Inflammatory macrophage treated with lipopolysaccharide for 4 hours (primary cell): Measurements from ENCODE around the gene POLR2E.
"Not testable (repeated sequence)": the region's sequence is repeated elsewhere in the genome, so short reads cannot be mapped to it uniquely, and the experiment has no call there.

Source experiments
- DNase-seq: peaks from one replicate; pipeline ENCODE4 v3.0.0-alpha.2; 2020

Gene POLR2E

GRCh38 chr19:1094978-1095701, at the start of gene POLR2E:
Gene POLR2E, minus strand, starts transcription at chr19:1095375. Its CDS starts 60 bp downstream, at chr19:1095315.
- peak; percentile 98 for DNase-seq

DNA sequence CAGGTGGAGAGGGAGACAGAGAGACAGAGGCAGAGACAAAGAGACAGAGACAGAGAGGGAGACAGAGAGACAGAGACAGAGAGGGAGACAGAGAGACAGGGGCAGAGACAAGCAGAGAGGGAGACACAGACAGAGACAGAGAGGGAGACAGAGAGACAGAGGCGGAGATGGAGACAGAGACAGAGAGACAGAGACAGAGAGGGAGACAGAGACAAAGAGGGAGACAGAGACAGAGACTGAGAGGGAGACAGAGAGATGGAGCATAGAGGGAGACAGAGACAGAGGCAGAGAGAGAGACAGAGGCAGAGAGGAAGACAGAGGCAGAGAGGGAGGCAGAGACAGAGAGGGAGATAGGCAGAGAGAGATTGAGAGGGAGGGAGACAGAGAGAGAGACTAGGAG, 49.6 kb upstream of the POLR2E start:
- no peak for DNase-seq

- DNase-seq = no peak
These were observed 48.7 kb upstream of the POLR2E start for GRCh38 chr19:1143828-1144399.

DNA sequence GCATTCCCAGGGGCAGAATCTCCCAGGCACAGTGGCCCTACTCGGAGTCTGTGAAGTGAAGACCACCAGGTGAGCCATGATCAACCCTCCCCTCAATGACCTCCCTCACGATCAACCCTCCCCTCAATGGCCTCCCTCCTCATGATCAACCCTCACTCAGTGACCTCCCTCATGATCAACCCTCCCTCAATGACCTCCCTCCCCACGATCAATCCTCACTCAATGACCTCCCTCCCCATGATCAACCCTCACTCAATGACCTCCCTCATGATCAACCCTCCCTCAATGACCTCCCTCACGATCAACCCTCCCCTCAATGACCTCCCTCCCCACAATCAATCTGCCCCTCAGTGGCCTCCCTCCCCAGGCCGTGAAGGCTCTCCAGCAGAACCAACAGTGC, 46.8 kb upstream of the POLR2E start:
- no peak for DNase-seq

DNA sequence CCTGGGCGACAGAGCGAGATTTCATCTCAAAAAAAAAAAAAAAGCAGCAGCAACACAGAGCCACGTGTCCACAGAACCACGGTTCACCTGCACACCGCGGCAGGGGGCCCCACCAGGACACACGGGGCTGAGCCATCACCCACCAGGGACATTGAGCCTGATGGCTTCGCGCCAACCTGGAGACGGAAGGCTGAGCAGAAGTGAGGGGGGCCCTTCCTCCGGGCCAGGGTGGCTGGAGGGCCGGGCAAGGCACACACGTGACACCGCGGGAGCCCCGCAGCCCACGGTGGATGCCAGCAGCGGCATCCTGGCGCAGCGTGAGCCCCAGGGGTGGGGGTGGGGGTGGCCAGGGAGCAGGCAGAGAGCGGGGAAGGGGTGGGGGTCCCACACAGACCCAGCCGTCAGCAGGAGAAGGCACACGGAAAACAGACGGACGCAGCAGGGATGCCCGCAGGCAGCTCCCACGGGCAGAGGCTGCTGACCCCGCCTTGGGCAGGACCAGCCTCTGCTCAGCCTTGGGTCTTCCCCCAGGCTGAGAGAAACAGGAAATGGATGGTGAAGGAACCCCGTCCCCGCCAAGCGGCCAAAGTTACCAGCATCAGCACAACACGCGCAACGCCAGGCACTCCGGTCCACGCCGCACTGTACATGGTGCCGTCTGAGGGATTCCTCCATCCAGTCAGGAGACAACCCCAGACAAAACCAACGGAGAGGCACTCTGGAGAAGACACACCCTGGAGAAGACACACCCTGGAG, 45.3 kb upstream of the POLR2E start:
- no peak for DNase-seq

GRCh38 chr19:1139126-1139525, 44.0 kb upstream of the POLR2E start:
- no peak for DNase-seq

- no peak for DNase-seq
These were observed 42.9 kb upstream of the POLR2E start for GRCh38 chr19:1138121-1138520.

GRCh38 chr19:1136621-1137317, 41.6 kb upstream of the POLR2E start:
- DNase-seq = no peak

DNA sequence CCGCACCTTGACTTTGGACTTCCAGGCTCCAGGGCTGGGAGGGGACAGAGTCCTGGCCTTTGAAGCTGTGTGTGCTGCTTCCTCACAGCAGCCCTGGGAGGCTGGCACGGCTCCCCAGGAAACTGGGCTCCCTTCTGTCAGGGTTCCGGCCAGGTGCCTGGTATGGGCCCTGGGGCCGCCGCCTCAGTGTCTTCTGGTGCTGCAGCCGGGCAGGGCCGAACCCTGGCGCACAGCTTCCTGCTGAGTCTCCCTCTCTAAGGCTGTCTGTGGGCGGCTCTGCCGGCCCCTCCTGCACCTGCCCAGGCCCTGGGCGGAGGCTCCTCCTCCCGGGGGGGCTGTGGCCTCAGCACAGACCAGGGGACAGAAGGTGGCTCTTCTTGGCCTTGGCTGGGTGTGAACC, 41.0 kb upstream of the POLR2E start:
- DNase-seq = no peak

GRCh38 chr19:1135454-1135853, 40.3 kb upstream of the POLR2E start:
- DNase-seq = no peak

GRCh38 chr19:1134431-1134830, 39.3 kb upstream of the POLR2E start:
- DNase-seq = no peak

- DNase-seq = peak; percentile 26
These were observed 38.3 kb upstream of the POLR2E start for GRCh38 chr19:1133471-1133929.

DNA sequence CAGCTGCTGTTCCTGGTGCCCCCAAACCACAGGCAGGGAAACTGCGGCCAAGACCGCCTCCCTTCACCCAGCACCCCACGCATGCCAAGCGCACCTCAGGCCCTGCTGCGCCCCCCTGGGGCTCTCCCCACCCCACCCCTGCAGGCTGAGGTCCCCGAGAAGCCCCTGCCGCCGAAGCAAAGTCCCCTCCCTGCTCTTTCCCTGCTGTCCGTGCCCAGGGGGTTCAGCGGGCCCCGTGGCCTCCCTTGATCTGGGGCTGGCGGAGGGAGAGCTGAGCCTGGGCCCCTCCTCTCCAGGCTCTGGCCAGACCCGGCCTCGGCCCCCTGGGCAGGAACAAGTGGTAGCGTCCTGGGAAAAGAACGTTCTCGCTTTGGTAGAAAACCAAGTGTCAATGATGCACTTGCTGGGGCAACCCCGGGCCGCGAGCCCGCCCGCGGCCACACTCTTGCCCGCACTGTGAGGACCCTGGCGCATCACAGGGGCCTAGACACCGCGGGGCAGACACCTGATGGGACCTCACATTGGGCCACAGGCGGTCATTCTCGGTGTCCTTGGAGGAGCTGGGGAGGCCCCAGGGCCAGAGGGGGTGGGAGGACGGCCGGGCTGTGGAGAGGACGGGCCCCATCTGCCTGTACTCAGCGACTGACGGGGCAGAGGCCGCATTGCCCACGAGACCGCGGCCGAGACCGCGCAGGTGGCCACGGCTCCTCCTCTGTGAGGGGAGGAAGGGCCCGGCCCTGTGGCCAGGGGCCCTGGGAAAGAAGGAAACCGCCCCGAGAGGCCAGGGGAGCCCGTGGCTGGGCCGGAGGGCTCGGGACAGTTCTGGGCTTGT, 37.6 kb upstream of the POLR2E start:
- peak; percentile 40 for DNase-seq

DNA sequence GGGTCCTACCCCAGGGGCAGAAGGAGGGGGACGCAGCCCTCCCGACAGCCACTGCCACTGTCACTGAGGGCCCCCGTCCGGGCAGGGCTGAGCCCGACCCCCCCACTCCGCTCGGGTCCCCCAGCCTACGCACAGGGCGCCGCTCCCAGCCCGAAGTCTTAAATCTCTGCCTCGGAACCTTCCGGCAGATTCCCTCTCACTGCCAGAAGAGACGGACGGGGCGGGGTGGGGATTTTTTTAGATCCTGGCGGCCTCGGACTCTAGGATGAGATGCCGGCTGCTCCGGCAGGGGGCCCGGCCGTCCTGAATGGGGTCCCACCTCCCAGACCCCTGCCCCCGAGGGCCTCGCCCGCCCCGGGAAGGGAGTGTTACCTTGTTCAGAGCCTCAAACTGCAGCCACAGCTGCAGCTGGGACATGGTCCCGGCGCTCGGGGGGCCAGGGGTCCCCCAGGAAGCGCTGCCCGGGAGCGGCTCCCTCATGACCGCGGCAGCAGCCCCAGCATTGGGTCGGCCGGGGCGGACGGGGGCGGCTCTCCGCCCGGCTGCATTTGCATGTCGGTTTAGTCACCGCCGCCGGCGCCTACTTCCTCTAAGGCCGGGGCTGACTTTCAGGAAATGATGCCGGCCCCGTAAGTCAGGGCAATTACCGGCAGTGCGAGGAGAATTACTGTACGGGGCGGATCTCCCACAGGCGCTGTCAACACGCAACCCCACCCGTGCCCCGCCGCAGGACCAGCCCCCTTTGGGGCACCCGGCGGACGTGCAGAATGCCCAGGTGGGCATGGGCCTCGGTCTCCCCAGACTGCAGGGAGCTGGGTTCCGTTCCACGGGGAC, 36.8 kb upstream of the POLR2E start:
- peak; percentile 98 for DNase-seq

GRCh38 chr19:1130771-1131717, 35.9 kb upstream of the POLR2E start:
- peak; percentile 34 for DNase-seq

GRCh38 chr19:1129535-1129934, 34.4 kb upstream of the POLR2E start:
- no peak for DNase-seq

- DNase-seq = not testable (repeated sequence)
These were observed 33.9 kb upstream of the POLR2E start for GRCh38 chr19:1129084-1129483.

- DNase-seq = peak; percentile 24
These were observed 32.9 kb upstream of the POLR2E start for GRCh38 chr19:1128106-1128505.

DNA sequence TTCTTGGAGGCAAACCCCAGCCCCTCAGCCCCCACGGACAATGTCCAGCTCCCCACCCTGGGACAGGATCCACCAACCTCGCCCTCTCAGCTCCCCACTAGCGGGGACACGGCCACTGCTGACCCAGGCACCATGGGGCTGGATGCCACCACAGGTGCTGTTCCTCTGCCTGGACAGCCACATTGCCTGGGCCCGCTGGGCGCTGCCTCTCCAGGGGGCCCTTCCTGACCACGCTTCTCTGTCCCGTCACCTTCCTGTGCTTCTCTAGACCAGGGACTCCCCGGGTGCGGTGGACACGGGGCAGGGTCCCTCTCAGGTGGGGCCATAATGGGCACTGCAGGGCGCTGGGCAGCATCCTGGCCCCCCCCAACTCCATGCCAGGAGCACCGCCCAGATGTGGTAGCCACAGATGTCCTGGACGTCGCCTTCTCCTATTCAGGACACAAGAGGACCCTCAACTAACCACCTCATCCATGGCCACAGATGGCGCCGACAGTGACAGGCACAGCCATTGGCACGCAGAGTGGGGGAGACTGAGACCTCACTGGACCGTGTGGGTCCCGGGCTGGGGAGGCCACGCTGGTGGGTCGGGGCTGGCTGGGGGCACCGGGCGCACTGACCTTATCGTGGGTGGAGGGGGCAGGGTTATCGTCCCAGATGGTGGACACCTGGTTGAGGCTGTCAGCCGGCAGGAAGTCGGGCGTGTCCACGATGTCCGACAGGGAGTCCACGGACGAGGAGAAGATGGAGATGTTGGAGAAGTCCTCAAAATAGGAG, 32.0 kb upstream of the POLR2E start:
- no peak for DNase-seq
